ENCODE measurements around the gene NRL.
"Not testable (repeated sequence)": the region's sequence is repeated elsewhere in the genome, so short reads cannot be mapped to it uniquely, and the experiment has no call there.

NRL gene

GRCh38 chr14:24051789-24052655, 62.7 kb downstream of the NRL start, which contains the start of gene CARMIL3:
TSS of gene CARMIL3 (plus strand) at chr14:24052009. CDS start at chr14:24052154, 145 bp downstream.
- DNase-seq (ENCODE audit: low read depth) = no peak

GRCh38 chr14:24051176-24051788, 63.5 kb downstream of the NRL start:
- no peak for DNase-seq (ENCODE audit: low read depth)

GRCh38 chr14:24050753-24051152, 64.0 kb downstream of the NRL start:
- not testable (repeated sequence) for DNase-seq (ENCODE audit: low read depth)

- DNase-seq (ENCODE audit: low read depth) = not testable (repeated sequence)
Measured at GRCh38 chr14:24049002-24049401, 65.7 kb downstream of the NRL start.

- DNase-seq (ENCODE audit: low read depth) = no peak
Measured at GRCh38 chr14:24042746-24043145, 72.0 kb downstream of the NRL start.

- no peak for DNase-seq (ENCODE audit: low read depth)
Measured at GRCh38 chr14:24040692-24041091, 74.1 kb downstream of the NRL start.

- DNase-seq (ENCODE audit: low read depth) = no peak
Measured at GRCh38 chr14:24038686-24039085, 76.1 kb downstream of the NRL start.

- DNase-seq (ENCODE audit: low read depth) = no peak
Measured at GRCh38 chr14:24037658-24038037, 77.1 kb downstream of the NRL start.

- DNase-seq (ENCODE audit: low read depth) = not testable (repeated sequence)
Measured at GRCh38 chr14:24036963-24037657, 77.6 kb downstream of the NRL start.

- DNase-seq (ENCODE audit: low read depth) = no peak
Measured at GRCh38 chr14:24036169-24036962, 78.4 kb downstream of the NRL start.

GRCh38 chr14:24035769-24036168, 79.0 kb downstream of the NRL start:
- DNase-seq (ENCODE audit: low read depth) = not testable (repeated sequence)

- DNase-seq (ENCODE audit: low read depth) = peak; percentile 68
Measured at GRCh38 chr14:24032727-24033418, 81.9 kb downstream of the NRL start.

GRCh38 chr14:24031331-24031730, 83.4 kb downstream of the NRL start:
- not testable (repeated sequence) for DNase-seq (ENCODE audit: low read depth)

- DNase-seq (ENCODE audit: low read depth) = not testable (repeated sequence)
Measured at GRCh38 chr14:24029687-24030086, 85.1 kb downstream of the NRL start.

All from GM04504 (cell line).